Chondrocyte (in vitro differentiated cells): Measurements from ENCODE around the gene ATP23. TPM values are rescaled to one million over a fixed set of nuclear protein-coding genes. Genes with fewer than 3 reads are reported as not detected.

Experiments used
- DNase-seq: peaks from one replicate; pipeline ENCODE4 v3.0.0; 2021; ENCODE audit warnings: mixed read lengths, low spot score
- H3K27ac Mint-ChIP-seq: one replicate; pipeline ENCODE4 v1.8.0; 2021; ENCODE audit warnings: mild to moderate bottlenecking, moderate library complexity, mixed read lengths; ENCODE audit not compliant: unreplicated experiment
- H3K27me3 Mint-ChIP-seq: 2 replicates; pipeline ENCODE4 v1.8.0; 2021; ENCODE audit warnings: low read depth, mixed read lengths
- H3K36me3 Mint-ChIP-seq: 2 replicates; pipeline ENCODE4 v1.8.0; 2021; ENCODE audit warnings: low read depth, mixed read lengths
- H3K4me1 Mint-ChIP-seq: 2 replicates; pipeline ENCODE4 v1.8.0; 2021; ENCODE audit warnings: low read depth, mild to moderate bottlenecking, mixed read lengths
- H3K4me3 Mint-ChIP-seq: one replicate; pipeline ENCODE4 v1.8.0; 2021; ENCODE audit warnings: mild to moderate bottlenecking, moderate library complexity, mixed read lengths; ENCODE audit not compliant: unreplicated experiment
- H3K9me3 Mint-ChIP-seq: 2 replicates; pipeline ENCODE4 v1.8.0; 2021; ENCODE audit warnings: low read depth, mixed read lengths
- CTCF ChIP-seq: fragments of 200-600 bp; sonication (generic); IDR thresholded peaks from 2 replicates; pipeline ENCODE4 v1.5.0; 2021; ENCODE audit warnings: antibody characterized with exemption, mild to moderate bottlenecking, moderate library complexity
- total RNA-seq: library from RNA; stranded (reverse); gene quantifications from 3 replicates; pipeline ENCODE4 v1.2.1, GENCODE V29; 2021

The ATP23 gene
- total RNA-seq, 1 donor from 2014 or later, result 3.6 TPM

DNA sequence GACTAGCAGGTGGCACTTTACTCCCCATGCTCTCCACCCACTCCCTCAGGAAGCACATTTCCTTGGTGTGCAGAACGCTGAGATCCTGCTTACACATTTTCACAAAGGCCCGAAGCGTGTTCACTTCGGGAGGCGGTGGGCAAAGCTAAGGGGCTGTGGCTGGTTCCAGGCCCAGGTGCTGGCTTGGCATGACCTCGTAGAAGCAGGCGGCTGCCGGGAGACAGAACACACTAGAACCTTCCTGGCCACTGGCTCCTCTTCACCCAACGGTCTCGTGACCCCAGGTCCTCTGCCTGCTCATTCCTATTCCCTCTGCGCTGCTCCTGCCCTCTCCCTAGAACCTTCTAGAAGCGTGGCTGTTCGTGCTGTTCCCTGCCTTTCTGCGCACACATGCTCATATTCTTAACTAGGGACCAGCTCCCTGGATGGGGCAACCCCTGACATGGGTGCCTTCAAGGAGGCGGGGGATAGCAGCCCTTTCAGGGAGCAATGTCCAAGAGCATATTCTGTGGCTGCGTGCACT is 43.3 kb downstream of the ATP23 start:
- peaks cover 4% of the 10 kb centered on the region for H3K27me3 Mint-ChIP-seq
- no peak overlapping the region for H3K4me3 Mint-ChIP-seq
- H3K27ac Mint-ChIP-seq, result no peak overlapping the region
- peaks cover 3% of the 10 kb centered on the region for H3K9me3 Mint-ChIP-seq
- peaks cover 3% of the 10 kb centered on the region for H3K4me1 Mint-ChIP-seq
- TF ChIP-seq CTCF, result no peak
- peaks cover 3% of the 10 kb centered on the region for H3K36me3 Mint-ChIP-seq
- no peak for DNase-seq

- TF ChIP-seq CTCF, result no peak
- Mint-ChIP-seq H3K4me1 (peaks cover 3% of the 10 kb centered on the region), H3K9me3 (no peaks in the 10 kb centered on the region), H3K27me3 (peaks cover 4% of the 10 kb centered on the region), H3K4me3 (no peak overlapping the region), H3K36me3 (no peaks in the 10 kb centered on the region), H3K27ac (no peak overlapping the region)
- DNase-seq, result no peak
Observed at GRCh38 chr12:57985685-57986084, 44.3 kb downstream of the ATP23 start.

GRCh38 chr12:57989838-57990237 is 48.5 kb downstream of the ATP23 start:
- Mint-ChIP-seq H3K9me3 (no peaks in the 10 kb centered on the region), H3K36me3 (no peaks in the 10 kb centered on the region), H3K27me3 (no peaks in the 10 kb centered on the region), H3K4me1 (no peaks in the 10 kb centered on the region), H3K27ac (no peak overlapping the region), H3K4me3 (no peak overlapping the region)
- no peak for DNase-seq
- no peak for TF ChIP-seq CTCF

GRCh38 chr12:57990241-57990883 is 49.0 kb downstream of the ATP23 start:
- H3K36me3 Mint-ChIP-seq, result no peaks in the 10 kb centered on the region
- DNase-seq, result no peak
- TF ChIP-seq CTCF, result no peak
- no peaks in the 10 kb centered on the region for H3K4me1 Mint-ChIP-seq
- no peak overlapping the region for H3K27ac Mint-ChIP-seq
- no peaks in the 10 kb centered on the region for H3K9me3 Mint-ChIP-seq
- no peaks in the 10 kb centered on the region for H3K27me3 Mint-ChIP-seq
- no peak overlapping the region for H3K4me3 Mint-ChIP-seq

DNA sequence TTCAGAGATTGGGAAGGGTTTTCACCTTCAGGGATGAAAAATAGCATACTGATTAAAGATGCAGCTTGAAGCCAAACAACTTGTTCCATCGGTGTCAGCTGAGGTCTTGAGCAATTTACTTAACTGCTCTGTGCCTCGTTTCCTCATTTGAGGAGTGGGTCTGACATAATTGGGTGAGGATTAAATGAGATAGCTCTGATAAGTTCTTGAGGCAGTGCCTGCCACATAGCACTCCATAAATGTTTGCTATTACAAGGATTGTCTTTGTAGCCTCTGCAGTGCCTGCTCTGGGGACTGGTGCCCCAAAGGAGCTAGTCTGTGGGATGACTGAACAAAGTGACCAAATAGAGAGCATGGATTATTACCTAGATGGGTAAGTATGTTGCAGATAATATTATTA is 50.6 kb downstream of the ATP23 start:
- Mint-ChIP-seq H3K27me3 (no peaks in the 10 kb centered on the region), H3K9me3 (peaks cover 12% of the 10 kb centered on the region), H3K27ac (no peak overlapping the region), H3K4me1 (no peaks in the 10 kb centered on the region), H3K36me3 (peaks cover 5% of the 10 kb centered on the region), H3K4me3 (no peak overlapping the region)
- no peak for DNase-seq
- no peak for TF ChIP-seq CTCF
